NCI-H1694 (cell line): ENCODE measurements around the gene DCST1.

Experiments
- DNase-seq: peaks from one replicate; lab custom pipeline; 2025; lab: John Stamatoyannopoulos, UW

DCST1 gene

GRCh38 chr1:155001675-155002463, 31.8 kb upstream of the DCST1 start:
- peak; percentile 99 for DNase-seq

- no peak for DNase-seq
Measured at GRCh38 chr1:155002464-155003226, 31.0 kb upstream of the DCST1 start, which contains the start of gene ZBTB7B. ZBTB7B (plus strand) TSS chr1:155002802; CDS start chr1:155014661, 11,859 bp downstream.

- peak; percentile 21 for DNase-seq
Measured at GRCh38 chr1:155003227-155003765, 30.3 kb upstream of the DCST1 start.

- DNase-seq = no peak
Measured at GRCh38 chr1:155003766-155004351, 29.8 kb upstream of the DCST1 start.

GRCh38 chr1:155004352-155005075, 29.1 kb upstream of the DCST1 start:
- DNase-seq = no peak

GRCh38 chr1:155005076-155006011, 28.3 kb upstream of the DCST1 start:
- DNase-seq = no peak

GRCh38 chr1:155006601-155007101, 27.0 kb upstream of the DCST1 start:
- DNase-seq = peak; percentile 65

GRCh38 chr1:155007251-155007828, 26.3 kb upstream of the DCST1 start:
- DNase-seq = no peak

- no peak for DNase-seq
Measured at GRCh38 chr1:155008015-155008941, 25.3 kb upstream of the DCST1 start.

GRCh38 chr1:155009221-155009711, 24.4 kb upstream of the DCST1 start:
- DNase-seq = no peak

GRCh38 chr1:155009742-155010141, 23.9 kb upstream of the DCST1 start:
- no peak for DNase-seq

- no peak for DNase-seq
Measured at GRCh38 chr1:155010211-155010918, 23.3 kb upstream of the DCST1 start.

- DNase-seq = no peak
Measured at GRCh38 chr1:155011004-155011416, 22.6 kb upstream of the DCST1 start.

GRCh38 chr1:155011437-155012025, 22.1 kb upstream of the DCST1 start:
- no peak for DNase-seq

- no peak for DNase-seq
Measured at GRCh38 chr1:155012026-155012546, 21.5 kb upstream of the DCST1 start.

GRCh38 chr1:155012776-155013602, 20.6 kb upstream of the DCST1 start:
- DNase-seq = no peak

- DNase-seq = no peak
Measured at GRCh38 chr1:155013632-155014031, 20.0 kb upstream of the DCST1 start.
